ENCODE results near the gene SSB. TPM values are rescaled to one million over a fixed set of nuclear protein-coding genes. Genes with fewer than 3 reads are reported as not detected.

SSB gene
- total and polyA plus RNA-seq, 8 donors, result 14.1 to 59.6 (median 26.1) TPM

GRCh38 chr2:169771612-169772011 is 27.1 kb upstream of the SSB start:
- FAIRE-seq (no peak), ATAC-seq (no peak), DNase-seq (no peak)
- no peak for TF ChIP-seq CTCF (IDR thresholded peaks at IDR 0.05)
- Histone ChIP-seq H3K4me1 (no peaks in the 10 kb centered on the region), H3K36me3 (no peaks in the 10 kb centered on the region), H3K9me3 (no peaks in the 10 kb centered on the region), H3K27ac (no peak overlapping the region), H3K4me3 (no peak overlapping the region), H3K27me3 (peaks cover 0 to 8% (median 2%) of the 10 kb centered on the region in 4 donors)
- intact Hi-C loops (cut with DNase I), result no loop called here
- 89 to 100% methylated on average over 2 of the region's 2 CpGs for WGBS, 2 donors

- Histone ChIP-seq H3K27me3 (peaks cover 0 to 8% (median 2%) of the 10 kb centered on the region in 4 donors), H3K4me3 (no peak overlapping the region), H3K4me1 (no peaks in the 10 kb centered on the region), H3K27ac (no peak overlapping the region), H3K9me3 (no peaks in the 10 kb centered on the region), H3K36me3 (no peaks in the 10 kb centered on the region)
- DNase-seq (no peak), FAIRE-seq (no peak), ATAC-seq (no peak)
- intact Hi-C loops (cut with DNase I), result no loop called here
- TF ChIP-seq CTCF (IDR thresholded peaks at IDR 0.05), result no peak
- WGBS, 2 donors, result 73 to 83% methylated on average over 2 of the region's 2 CpGs
These were observed 26.0 kb upstream of the SSB start for GRCh38 chr2:169772651-169773050.

- no peak for DNase-seq
- no peak overlapping the region for H3K4me3 ChIP-seq
- H3K9me3 ChIP-seq, result no peaks in the 10 kb centered on the region
- H3K36me3 ChIP-seq, result no peaks in the 10 kb centered on the region
- WGBS, 2 donors, result 69 to 74% methylated on average over 3 of the region's 3 CpGs
- intact Hi-C loops (cut with DNase I), result no loop called here
- FAIRE-seq, result no peak
- TF ChIP-seq CTCF (IDR thresholded peaks at IDR 0.05), result no peak
- H3K27ac ChIP-seq, result no peak overlapping the region
- no peaks in the 10 kb centered on the region for H3K27me3 ChIP-seq
- no peaks in the 10 kb centered on the region for H3K4me1 ChIP-seq
- ATAC-seq, result no peak
These were observed 23.3 kb upstream of the SSB start for GRCh38 chr2:169775354-169775753.

- 76 to 79% methylated on average over 2 of the region's 2 CpGs for WGBS, 2 donors
- FAIRE-seq (no peak), ATAC-seq (no peak), DNase-seq (no peak)
- no peaks in the 10 kb centered on the region for H3K27me3 ChIP-seq
- no peaks in the 10 kb centered on the region for H3K9me3 ChIP-seq
- H3K4me1 ChIP-seq, result no peaks in the 10 kb centered on the region
- no peak overlapping the region for H3K27ac ChIP-seq
- H3K4me3 ChIP-seq, result no peak overlapping the region
- intact Hi-C loops (cut with DNase I), result no loop called here
- no peaks in the 10 kb centered on the region for H3K36me3 ChIP-seq
- no peak for TF ChIP-seq CTCF (IDR thresholded peaks at IDR 0.05)
These were observed 22.9 kb upstream of the SSB start for GRCh38 chr2:169775765-169776164.

GRCh38 chr2:169776252-169776761 is 22.4 kb upstream of the SSB start:
- no peak for FAIRE-seq
- 52 to 70% methylated on average over 2 of the region's 2 CpGs for WGBS, 2 donors

More at GRCh38 chr2:169776252-169776761, 22.4 kb upstream of the SSB start:
- intact Hi-C loops (cut with DNase I), result no loop called here
- H3K4me1 ChIP-seq, result no peaks in the 10 kb centered on the region
- no peaks in the 10 kb centered on the region for H3K27me3 ChIP-seq
- no peaks in the 10 kb centered on the region for H3K36me3 ChIP-seq
- H3K9me3 ChIP-seq, result no peaks in the 10 kb centered on the region
- H3K27ac ChIP-seq, result no peak overlapping the region
- no peak overlapping the region for H3K4me3 ChIP-seq
- no peak for TF ChIP-seq CTCF (IDR thresholded peaks at IDR 0.05)
- DNase-seq (no peak), ATAC-seq (no peak)
